Ascending aorta (tissue), 2 donors: ENCODE results near the gene YTHDC1. TPM values are rescaled to one million over a fixed set of nuclear protein-coding genes. Genes with fewer than 3 reads are reported as not detected.
A peak's percentile ranks its signal among the peaks of the same experiment; 100 is the strongest.

ENCODE experiments used
- DNase-seq, 2 donors: peaks; one replicate each; pipeline ENCODE4 v3.0.0-alpha.2; 2019; ENCODE audit warnings: low spot score in 2 of 2
- H3K27ac ChIP-seq, 2 donors: fragments of 200-600 bp; sonication (generic); one replicate each; pipeline ENCODE4 v1.5.1; 2016 to 2017; ENCODE audit warnings: mild to moderate bottlenecking in 1 of 2
- H3K27me3 ChIP-seq: fragments of 200-600 bp; sonication (generic); one replicate; pipeline ENCODE4 v1.5.1; 2017
- H3K36me3 ChIP-seq, 2 donors: fragments of 200-600 bp; sonication (generic); one replicate each; pipeline ENCODE4 v1.5.1; 2016
- H3K4me1 ChIP-seq, 2 donors: fragments of 200-600 bp; sonication (generic); one replicate each; pipeline ENCODE4 v1.5.1; 2016 to 2017; ENCODE audit warnings: mild to moderate bottlenecking in 1 of 2
- H3K4me3 ChIP-seq, 2 donors: fragments of 200-600 bp; sonication (generic); one replicate each; pipeline ENCODE4 v1.5.1; 2016 to 2017; ENCODE audit warnings: mild to moderate bottlenecking in 1 of 2
- H3K9me3 ChIP-seq, 2 donors: fragments of 200-600 bp; sonication (generic); one replicate each; pipeline ENCODE4 v1.5.1; 2016
- CTCF ChIP-seq, 3 experiments: fragments of 200-600 bp in 2 of 3; fragments of 450-650 bp in 1 of 3; sonication (generic) in 2 of 3; IDR thresholded peaks; one replicate each; pipeline ENCODE4 v1.5.1; 2016 to 2019; ENCODE audit warnings: antibody characterized with exemption in 3 of 3, mild to moderate bottlenecking in 1 of 3, moderate library complexity in 1 of 3
- intact Hi-C: fragments of 100-400 bp; cut with DNase I; formaldehyde crosslinking; loops from one replicate; pipeline ENCODE4 v1.15.1; 2023
- total RNA-seq: library from RNA; depleted of rRNA; stranded (reverse); fragments of >200 nt; gene quantifications from one replicate; pipeline ENCODE4 v1.1.0, GENCODE V29; 2016

YTHDC1 gene
- total RNA-seq, 1 donor from 2014 or later, result 17.6 TPM

DNA sequence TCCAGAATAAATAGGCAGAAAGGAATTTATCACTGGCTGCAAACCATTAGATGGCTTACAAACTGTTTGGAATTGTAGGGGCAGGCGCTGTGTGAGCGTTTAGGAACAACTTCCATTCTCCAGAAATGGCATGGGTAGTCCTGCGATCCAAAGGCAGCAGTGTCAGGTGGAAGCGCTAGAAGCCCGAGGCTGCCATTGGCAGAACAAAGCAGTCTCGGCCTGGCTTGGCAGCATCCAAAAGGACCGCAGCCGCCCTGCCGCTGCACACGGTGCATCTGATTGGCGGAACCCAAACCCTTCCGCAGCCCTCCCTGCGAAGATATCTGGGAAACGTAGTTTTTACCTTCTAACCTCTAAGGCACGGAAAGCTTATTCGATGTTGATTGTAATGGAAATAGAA, 23.6 kb upstream of the YTHDC1 start:
- Histone ChIP-seq H3K27ac (peak overlapping the region; percentile 30 to 56), H3K4me1 (peaks cover 0 to 6% of the 10 kb centered on the region in 2 donors), H3K27me3 (no peaks in the 10 kb centered on the region), H3K9me3 (no peaks in the 10 kb centered on the region), H3K4me3 (peak overlapping the region; percentile 35 to 62), H3K36me3 (no peaks in the 10 kb centered on the region)
- TF ChIP-seq CTCF (IDR thresholded peaks at IDR 0.05), result no peak
- intact Hi-C loops, result loop anchor here (1.0 to 10.0 kb wide), 3 partner anchors 23 to 669 kb away; partner anchors contain the start of genes UBA6 and YTHDC1
- DNase-seq, result peak; percentile 31 to 88

GRCh38 chr4:68372588-68372987, 22.7 kb upstream of the YTHDC1 start:
- Histone ChIP-seq H3K4me1 (peaks cover 0 to 6% of the 10 kb centered on the region in 2 donors), H3K27me3 (no peaks in the 10 kb centered on the region), H3K4me3 (peak overlapping the region; percentile 35 to 62), H3K36me3 (no peaks in the 10 kb centered on the region), H3K9me3 (no peaks in the 10 kb centered on the region), H3K27ac (peak overlapping the region in 1 of 2 donors; percentile 30)
- TF ChIP-seq CTCF (IDR thresholded peaks at IDR 0.05), result no peak
- intact Hi-C loops, result loop anchor here (5.0 to 10.0 kb wide), 2 partner anchors 35 to 668 kb away; partner anchors contain the start of gene UBA6
- DNase-seq, result no peak

DNA sequence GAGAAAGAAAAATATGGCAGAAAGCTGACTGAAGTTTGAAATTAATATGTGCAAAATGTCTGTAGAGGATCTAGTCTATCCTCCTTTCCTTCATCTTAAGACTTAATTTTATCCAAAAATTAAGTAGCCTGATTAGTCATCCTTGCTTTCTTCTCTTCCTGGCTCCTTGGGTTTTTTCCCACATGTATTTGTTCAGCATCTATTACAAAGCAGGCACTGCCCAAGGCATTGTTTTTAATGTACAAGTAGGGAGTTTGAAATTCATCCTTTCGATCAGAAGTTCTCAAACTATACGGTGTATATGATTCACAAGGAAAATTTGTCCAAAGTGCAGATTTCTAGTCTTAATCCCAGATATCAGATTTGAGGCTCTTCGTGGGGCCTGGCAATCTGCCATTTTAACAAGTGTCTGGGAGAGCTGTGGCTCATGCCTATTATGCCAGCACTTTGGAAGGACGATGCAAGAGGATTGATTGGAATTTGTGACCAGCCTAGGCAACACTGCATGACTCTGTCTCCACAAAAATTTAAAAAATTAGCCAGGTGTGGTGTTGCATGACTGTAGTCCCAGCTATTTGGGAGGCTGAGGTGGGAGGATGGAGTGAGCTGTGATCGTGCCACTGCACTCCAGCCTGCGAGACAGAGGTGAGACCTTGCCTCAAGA, 19.4 kb upstream of the YTHDC1 start:
- intact Hi-C loops, result no loop called here
- peak overlapping the region in 1 of 2 donors; percentile 13 for H3K4me3 ChIP-seq
- DNase-seq, result no peak
- H3K4me1 ChIP-seq, result peaks cover 0 to 6% of the 10 kb centered on the region in 2 donors
- H3K27me3 ChIP-seq, result no peaks in the 10 kb centered on the region
- no peaks in the 10 kb centered on the region for H3K36me3 ChIP-seq
- no peaks in the 10 kb centered on the region for H3K9me3 ChIP-seq
- H3K27ac ChIP-seq, result no peak overlapping the region
- no peak for TF ChIP-seq CTCF (IDR thresholded peaks at IDR 0.05)

DNA sequence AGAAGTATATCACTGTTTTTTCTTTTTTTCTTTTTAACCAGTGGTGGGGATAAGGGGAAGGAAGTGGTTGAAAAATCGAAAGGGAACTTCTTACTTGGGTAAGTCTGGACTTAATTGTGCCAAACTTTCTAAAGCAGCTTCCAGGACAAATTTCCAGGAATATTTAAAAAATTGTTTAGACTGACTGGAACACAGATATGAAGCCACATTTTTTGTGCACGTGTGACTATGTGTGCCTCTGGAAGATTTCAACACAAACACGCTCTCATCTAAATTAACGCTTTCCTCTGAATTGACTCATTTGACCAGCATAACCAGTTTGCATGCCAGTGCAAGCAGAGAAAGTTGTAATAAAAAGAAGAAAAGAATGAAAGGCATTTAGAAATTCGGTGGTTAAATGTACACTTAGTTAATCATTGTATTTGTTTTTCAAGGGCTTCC, 18.8 kb upstream of the YTHDC1 start:
- no peaks in the 10 kb centered on the region for H3K27me3 ChIP-seq
- H3K9me3 ChIP-seq, result no peaks in the 10 kb centered on the region
- no peak for DNase-seq
- TF ChIP-seq CTCF (IDR thresholded peaks at IDR 0.05), result no peak
- intact Hi-C loops, result no loop called here
- no peaks in the 10 kb centered on the region for H3K36me3 ChIP-seq
- H3K4me3 ChIP-seq, result peak overlapping the region in 1 of 2 donors; percentile 13
- peaks cover 0 to 6% of the 10 kb centered on the region in 2 donors for H3K4me1 ChIP-seq
- H3K27ac ChIP-seq, result no peak overlapping the region

GRCh38 chr4:68367835-68368234, 17.9 kb upstream of the YTHDC1 start:
- DNase-seq, result no peak

More at GRCh38 chr4:68367835-68368234, 17.9 kb upstream of the YTHDC1 start:
- H3K4me1 ChIP-seq, result peaks cover 0 to 6% of the 10 kb centered on the region in 2 donors
- H3K36me3 ChIP-seq, result no peaks in the 10 kb centered on the region
- H3K27me3 ChIP-seq, result no peaks in the 10 kb centered on the region
- H3K9me3 ChIP-seq, result no peaks in the 10 kb centered on the region
- no peak for TF ChIP-seq CTCF (IDR thresholded peaks at IDR 0.05)
- intact Hi-C loops, result no loop called here
- H3K27ac ChIP-seq, result no peak overlapping the region
- no peak overlapping the region for H3K4me3 ChIP-seq
